HG03520 (cell line): ENCODE results near the gene ADK.
A peak's percentile ranks its signal among the peaks of the same experiment; 100 is the strongest.
"Not testable (repeated sequence)": the region's sequence is repeated elsewhere in the genome, so short reads cannot be mapped to it uniquely, and the experiment has no call there.

ENCODE experiments used
- ATAC-seq: cut with Tn5 transposase; IDR thresholded peaks from one replicate; pipeline ENCODE4 v1.9.1; 2021; ENCODE audit warnings: mild to moderate bottlenecking, moderate library complexity; ENCODE audit not compliant: unreplicated experiment

ADK gene

GRCh38 chr10:74525885-74526284 is 374.9 kb downstream of the ADK start:
- ATAC-seq, result no peak

GRCh38 chr10:74527611-74528010 is 376.6 kb downstream of the ADK start:
- not testable (repeated sequence) for ATAC-seq

- no peak for ATAC-seq
These were observed 378.2 kb downstream of the ADK start for GRCh38 chr10:74529205-74529604.

GRCh38 chr10:74530981-74531380 is 380.0 kb downstream of the ADK start:
- ATAC-seq, result no peak

GRCh38 chr10:74539317-74539716 is 388.3 kb downstream of the ADK start:
- ATAC-seq, result no peak

- no peak for ATAC-seq
These were observed 390.4 kb downstream of the ADK start for GRCh38 chr10:74541375-74541774.

- ATAC-seq, result no peak
These were observed 391.1 kb downstream of the ADK start for GRCh38 chr10:74542077-74542476.

- no peak for ATAC-seq
These were observed 392.3 kb downstream of the ADK start for GRCh38 chr10:74543276-74543675.

GRCh38 chr10:74544106-74544505 is 393.1 kb downstream of the ADK start:
- no peak for ATAC-seq

GRCh38 chr10:74548676-74549075 is 397.7 kb downstream of the ADK start:
- ATAC-seq, result no peak

GRCh38 chr10:74556072-74556705 is 405.2 kb downstream of the ADK start:
- ATAC-seq, result no peak

- no peak for ATAC-seq
These were observed 406.1 kb downstream of the ADK start for GRCh38 chr10:74557098-74557497.

- ATAC-seq, result no peak
These were observed 407.4 kb downstream of the ADK start for GRCh38 chr10:74558403-74558802.

- ATAC-seq, result no peak
These were observed 407.9 kb downstream of the ADK start for GRCh38 chr10:74558897-74559296.

- ATAC-seq, result not testable (repeated sequence)
These were observed 417.9 kb downstream of the ADK start for GRCh38 chr10:74568896-74569295.

GRCh38 chr10:74573497-74573896 is 422.5 kb downstream of the ADK start:
- not testable (repeated sequence) for ATAC-seq

GRCh38 chr10:74575191-74575720 is 424.2 kb downstream of the ADK start:
- ATAC-seq, result no peak

- ATAC-seq, result no peak
These were observed 424.9 kb downstream of the ADK start for GRCh38 chr10:74575912-74576311.

GRCh38 chr10:74576586-74576985 is 425.6 kb downstream of the ADK start:
- ATAC-seq, result no peak

- ATAC-seq, result not testable (repeated sequence)
These were observed 429.4 kb downstream of the ADK start for GRCh38 chr10:74580438-74580837.

- no peak for ATAC-seq
These were observed 431.5 kb downstream of the ADK start for GRCh38 chr10:74582566-74582965.

GRCh38 chr10:74585231-74586087 is 434.4 kb downstream of the ADK start:
- ATAC-seq, result peak; percentile 53
